Stomach (tissue), 4 donors: ENCODE results near the gene TMEM8B.

Experiments used
- CTCF ChIP-seq, 7 experiments: fragments of 450-650 bp in 4 of 7; fragments of 200-600 bp in 3 of 7; sonication (generic) in 3 of 7; IDR thresholded peaks; one replicate each; pipeline ENCODE4 v1.5.1; 2016 to 2019; ENCODE audit warnings: antibody characterized with exemption in 7 of 7, control low read depth in 2 of 7, mild to moderate bottlenecking in 1 of 7
- POLR2A ChIP-seq, 4 donors: fragments of 450-650 bp; IDR thresholded peaks; one replicate each; pipeline ENCODE4 v1.6.1; 2016; ENCODE audit warnings: antibody characterized with exemption in 4 of 4, control low read depth in 2 of 4, mild to moderate bottlenecking in 1 of 4, moderate library complexity in 1 of 4
- POLR2AphosphoS5 ChIP-seq, 3 donors: sonication (generic); formaldehyde crosslinking; IDR thresholded peaks; one replicate each; pipeline ENCODE4 v1.6.1; 2016; ENCODE audit warnings: antibody characterized with exemption in 3 of 3

- TF ChIP-seq POLR2AphosphoS5 (IDR thresholded peaks at IDR 0.05) = no peak
- TF ChIP-seq CTCF (IDR thresholded peaks at IDR 0.05) = no peak
- no peak for TF ChIP-seq POLR2A (IDR thresholded peaks at IDR 0.05)
These were observed 39.5 kb upstream of the TMEM8B start for GRCh38 chr9:35789541-35789940.
